GM19193 (cell line): ENCODE measurements around the gene SELENOM.
A peak's percentile ranks its signal among the peaks of the same experiment; 100 is the strongest.

ENCODE experiments used
- POLR2A ChIP-seq: IDR thresholded peaks from 4 replicates; pipeline ENCODE4 v1.6.1; 2011; ENCODE audit not compliant: insufficient read depth, insufficient read length; ENCODE audit errors: extremely low read depth

Gene SELENOM

DNA sequence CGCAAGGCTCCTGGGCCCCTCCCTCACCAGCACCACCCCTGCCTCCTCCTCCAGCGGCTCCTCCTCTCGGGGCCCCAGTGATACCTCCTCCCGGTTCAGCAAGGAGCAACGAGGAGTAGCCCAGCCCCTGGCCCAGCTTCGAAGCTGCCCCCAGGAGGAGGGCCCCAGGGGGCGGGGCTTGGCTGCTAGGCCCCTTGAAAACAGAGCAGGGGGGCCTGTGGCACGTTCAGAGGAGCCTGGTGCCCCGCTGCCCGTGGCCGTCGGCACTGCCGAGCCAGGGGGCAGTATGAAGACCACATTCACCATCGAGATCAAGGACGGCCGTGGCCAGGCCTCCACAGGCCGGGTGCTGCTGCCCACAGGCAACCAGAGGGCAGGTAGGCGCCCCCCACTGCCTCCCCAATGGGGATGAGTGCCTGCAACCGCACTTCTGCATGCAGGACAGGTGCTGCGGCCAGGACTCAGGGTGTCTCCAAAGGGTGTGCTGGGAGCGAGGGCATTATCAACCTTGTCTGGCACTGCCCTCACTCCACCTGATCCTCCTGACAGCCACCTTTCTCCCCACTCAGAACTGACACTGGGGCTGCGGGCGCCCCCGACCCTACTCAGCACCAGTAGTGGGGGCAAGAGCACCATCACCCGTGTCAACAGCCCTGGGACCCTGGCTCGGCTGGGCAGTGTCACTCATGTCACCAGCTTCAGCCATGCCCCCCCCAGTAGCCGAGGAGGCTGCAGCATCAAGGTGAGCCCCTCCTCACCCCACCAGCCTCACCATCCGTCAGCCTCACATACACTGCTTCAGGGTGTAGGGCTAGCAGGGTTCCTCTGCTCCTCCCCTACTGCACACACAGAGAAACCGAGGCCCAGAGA lies 16.0 kb downstream of the SELENOM start:
- TF ChIP-seq POLR2A, result no peak

DNA sequence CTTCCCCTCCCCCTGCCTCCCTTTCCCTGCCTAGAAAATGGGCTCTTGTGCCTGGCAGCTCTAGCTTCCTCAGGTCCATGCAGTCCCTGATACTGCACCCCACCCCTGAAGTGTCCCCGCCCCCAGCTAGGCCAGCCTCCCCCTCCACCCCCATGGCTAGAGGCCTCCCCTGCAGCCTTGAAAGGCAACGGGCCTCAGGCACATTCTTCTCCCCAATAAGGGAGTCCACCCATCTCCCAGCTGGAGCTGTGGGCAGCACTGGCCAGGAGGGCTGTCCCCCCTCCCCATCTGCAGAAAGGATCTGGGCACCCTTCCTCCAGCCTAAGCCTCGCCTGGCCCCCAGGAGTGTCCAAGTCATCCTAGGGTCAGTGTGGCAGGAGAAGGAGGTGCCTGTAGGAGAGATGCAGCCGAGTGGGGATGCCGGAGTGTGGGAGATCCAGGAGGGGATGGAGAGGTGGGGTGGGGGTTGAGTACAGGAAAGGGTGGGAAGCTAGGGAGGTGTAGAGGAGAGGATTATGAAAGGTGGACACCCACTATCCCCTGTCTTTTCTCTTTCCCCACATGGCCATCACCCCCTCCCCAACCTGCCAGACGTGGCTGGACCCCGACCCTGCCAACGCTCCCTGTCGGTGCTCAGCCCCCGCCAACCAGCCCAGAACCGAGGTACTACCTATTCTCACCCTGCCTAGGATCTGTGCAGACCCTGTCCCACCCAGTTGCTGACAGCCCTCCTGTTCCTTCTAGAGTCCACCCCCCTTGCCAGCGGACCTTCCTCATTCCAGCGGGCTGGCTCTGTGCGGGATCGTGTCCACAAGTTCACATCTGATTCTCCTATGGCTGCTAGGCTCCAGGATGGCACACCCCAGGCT lies 16.9 kb downstream of the SELENOM start:
- TF ChIP-seq POLR2A, result no peak

- no peak for TF ChIP-seq POLR2A
Observed at GRCh38 chr22:31089160-31090100, 17.9 kb downstream of the SELENOM start.

DNA sequence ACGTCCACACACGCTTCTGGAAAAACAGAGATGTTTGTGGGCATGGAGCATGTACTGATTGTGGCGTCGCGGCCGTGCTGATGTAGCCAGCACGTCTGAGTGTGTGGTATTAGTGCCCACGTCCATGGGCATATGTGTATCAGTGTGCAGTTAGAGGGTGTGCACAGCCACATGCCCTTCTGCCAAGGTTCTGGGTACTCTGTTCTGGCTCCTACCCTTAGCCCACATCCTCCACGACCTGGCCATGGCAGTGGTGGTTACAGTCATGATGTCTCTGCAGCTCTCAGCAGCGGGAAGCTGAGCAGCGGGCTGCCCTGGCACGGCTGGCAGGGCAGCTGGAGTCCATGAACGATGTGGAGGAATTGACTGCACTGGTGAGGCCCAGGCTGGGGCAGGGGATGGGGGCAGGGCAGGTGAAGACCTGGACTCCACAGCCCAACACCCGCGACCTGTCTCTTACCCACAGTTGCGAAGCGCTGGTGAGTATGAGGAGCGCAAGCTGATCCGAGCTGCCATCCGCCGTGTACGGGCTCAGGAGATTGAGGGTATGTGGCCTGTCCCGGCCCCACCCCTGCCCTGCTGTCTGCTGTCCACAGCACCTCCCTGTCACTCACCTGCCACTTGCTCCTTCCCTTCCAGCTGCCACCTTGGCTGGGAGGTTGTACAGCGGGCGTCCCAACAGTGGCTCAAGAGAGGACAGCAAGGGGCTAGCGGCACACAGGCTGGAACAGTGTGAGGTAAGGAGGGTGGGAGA lies 19.0 kb downstream of the SELENOM start:
- no peak for TF ChIP-seq POLR2A

DNA sequence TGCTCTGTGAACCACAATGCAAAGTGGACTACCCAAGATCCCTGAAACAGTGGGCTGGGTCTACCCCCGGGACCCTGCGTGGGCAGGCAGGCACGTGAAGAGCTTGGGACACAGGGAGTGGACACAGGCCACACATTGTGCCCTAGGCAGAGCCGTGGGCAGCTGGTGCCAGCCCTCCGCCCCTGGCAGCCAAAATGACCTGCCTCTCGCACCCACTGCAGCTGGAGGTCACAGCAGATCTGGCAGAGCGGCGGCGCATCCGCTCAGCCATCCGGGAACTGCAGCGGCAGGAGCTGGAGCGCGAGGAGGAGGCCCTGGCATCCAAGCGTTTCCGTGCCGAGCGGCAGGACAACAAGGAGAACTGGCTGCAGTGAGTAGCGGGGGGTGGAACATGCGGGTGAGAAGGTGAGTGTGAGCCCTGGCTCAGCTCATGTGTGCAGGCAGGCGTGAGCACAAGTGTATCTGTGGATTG lies 19.6 kb downstream of the SELENOM start:
- no peak for TF ChIP-seq POLR2A

- TF ChIP-seq POLR2A, result no peak
Observed at GRCh38 chr22:31086703-31087330, 20.6 kb downstream of the SELENOM start.

GRCh38 chr22:31085928-31086327 lies 21.4 kb downstream of the SELENOM start:
- no peak for TF ChIP-seq POLR2A

- TF ChIP-seq POLR2A, result no peak
Observed at GRCh38 chr22:31085493-31085824, 21.9 kb downstream of the SELENOM start.

GRCh38 chr22:31084811-31085492 lies 22.4 kb downstream of the SELENOM start:
- TF ChIP-seq POLR2A, result peak; percentile 90

DNA sequence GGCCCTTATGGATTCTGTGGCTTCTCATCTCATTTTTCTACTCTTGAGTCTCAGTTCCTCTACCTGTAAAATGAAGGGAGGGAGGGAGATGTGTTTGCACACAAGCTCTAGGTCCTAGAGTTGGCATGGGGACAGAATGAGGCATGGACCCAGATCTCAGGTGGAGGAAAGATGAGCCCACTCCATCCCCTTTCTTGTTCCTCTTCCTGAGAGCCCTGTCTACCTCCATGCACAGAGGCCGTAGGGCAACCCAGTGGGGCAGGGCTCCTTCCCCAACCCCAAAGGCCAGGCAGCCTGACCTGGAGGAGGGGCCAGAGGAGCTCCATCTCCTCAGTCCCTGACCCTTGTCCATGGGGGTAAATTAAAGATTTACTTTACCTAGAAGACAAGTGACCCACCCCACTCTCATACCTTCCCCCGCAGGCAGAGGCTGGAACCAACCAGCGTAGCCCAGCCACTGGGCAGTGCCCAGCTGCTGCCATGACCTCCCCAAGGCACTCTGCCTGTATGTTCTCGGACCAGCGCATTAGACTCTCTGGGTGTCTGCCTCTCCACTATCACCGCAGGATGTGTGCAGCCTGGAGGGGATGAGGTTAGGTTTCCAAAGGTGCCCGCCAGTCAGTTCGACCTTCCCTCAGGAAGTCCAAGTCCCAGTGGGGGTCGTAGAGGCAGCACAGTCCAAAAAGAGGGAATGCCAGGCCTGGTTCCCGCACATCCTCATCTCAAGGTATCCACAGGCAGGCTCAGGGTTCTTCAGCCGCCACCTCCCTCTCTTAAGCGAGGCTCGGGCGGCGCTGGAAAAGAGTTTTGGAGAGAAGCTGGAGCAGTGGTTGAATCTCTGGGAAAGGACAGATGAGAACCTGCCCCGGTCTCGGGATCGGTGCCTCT lies 23.2 kb downstream of the SELENOM start:
- TF ChIP-seq POLR2A, result no peak

GRCh38 chr22:31083377-31083768 lies 24.0 kb downstream of the SELENOM start:
- TF ChIP-seq POLR2A, result no peak
